Neuronal stem cell (in vitro differentiated cells): ENCODE measurements around the gene PAM16.
A peak's percentile ranks its signal among the peaks of the same experiment; 100 is the strongest.

ENCODE experiments used
- DNase-seq: peaks from one replicate; pipeline ENCODE4 v3.0.0-alpha.2; 2013; ENCODE audit warnings: low spot score
- H2AFZ ChIP-seq: one replicate; pipeline ENCODE4 v1.6.1; 2013; ENCODE audit warnings: mild to moderate bottlenecking, low read length, inconsistent platforms
- H2AK5ac ChIP-seq: 2 replicates; pipeline ENCODE4 v1.6.1; 2013; ENCODE audit warnings: low read depth, mild to moderate bottlenecking, inconsistent platforms, low read length, moderate library complexity, mixed read lengths
- H2BK120ac ChIP-seq: 2 replicates; pipeline ENCODE4 v1.6.1; 2013; ENCODE audit warnings: low read depth, mild to moderate bottlenecking, inconsistent platforms, low read length, moderate library complexity, mixed read lengths
- H2BK12ac ChIP-seq: one replicate; pipeline ENCODE4 v1.6.1; 2013; ENCODE audit warnings: low read length, inconsistent platforms
- H2BK15ac ChIP-seq: 2 replicates; pipeline ENCODE4 v1.6.1; 2013; ENCODE audit warnings: mild to moderate bottlenecking, low read length, inconsistent platforms, mixed read lengths
- H2BK5ac ChIP-seq: one replicate; pipeline ENCODE4 v1.6.1; 2013; ENCODE audit warnings: inconsistent platforms, mild to moderate bottlenecking, low read length, moderate library complexity
- H3K14ac ChIP-seq: one replicate; pipeline ENCODE4 v1.6.1; 2013; ENCODE audit warnings: low read length, inconsistent platforms
- H3K18ac ChIP-seq: 2 replicates; pipeline ENCODE4 v1.6.1; 2013; ENCODE audit warnings: low read length, inconsistent platforms
- H3K23ac ChIP-seq: 2 replicates; pipeline ENCODE4 v1.6.1; 2013; ENCODE audit warnings: low read depth, mild to moderate bottlenecking, mixed read lengths, low read length, inconsistent platforms; ENCODE audit not compliant: poor library complexity
- H3K27ac ChIP-seq: replicated peaks from 3 replicates; pipeline ENCODE4 v1.5.1; 2013; ENCODE audit warnings: low read length, inconsistent platforms
- H3K27me3 ChIP-seq, 3 experiments: 2 replicates each; pipeline ENCODE4 v1.6.1; 2013; ENCODE audit warnings: low read length in 3 of 3, mild to moderate bottlenecking in 2 of 3, inconsistent platforms in 1 of 3, low read depth in 1 of 3, mixed read lengths in 1 of 3, moderate library complexity in 1 of 3; ENCODE audit not compliant: control insufficient read depth in 3 of 3, insufficient read depth in 3 of 3
- H3K36me3 ChIP-seq, 2 donors: replicated peaks in 1 of 2; 2 replicates each; pipeline ENCODE4 v1.6.1; 2013; ENCODE audit warnings: low read length in 2 of 2; ENCODE audit not compliant: control insufficient read depth in 2 of 2, insufficient read depth in 2 of 2
- H3K4ac ChIP-seq: 2 replicates; pipeline ENCODE4 v1.6.1; 2013; ENCODE audit warnings: inconsistent platforms, mild to moderate bottlenecking, low read length, moderate library complexity
- H3K4me1 ChIP-seq, 2 donors: 1 replicate in 1 of 2; 2 replicates in 1 of 2; pipeline ENCODE4 v1.6.1; 2013; ENCODE audit warnings: low read length in 2 of 2, low read depth in 1 of 2; ENCODE audit not compliant: control insufficient read depth in 2 of 2, insufficient read depth in 1 of 2
- H3K4me2 ChIP-seq: one replicate; pipeline ENCODE4 v1.6.1; 2013; ENCODE audit warnings: mild to moderate bottlenecking, low read length, inconsistent platforms; ENCODE audit not compliant: insufficient read depth, poor library complexity, severe bottlenecking
- H3K4me3 ChIP-seq, 2 donors: 2 replicates each; pipeline ENCODE4 v1.5.1; 2013; ENCODE audit warnings: low read length in 2 of 2, mild to moderate bottlenecking in 2 of 2, inconsistent platforms in 1 of 2, moderate library complexity in 1 of 2
- H3K79me1 ChIP-seq: one replicate; pipeline ENCODE4 v1.6.1; 2013; ENCODE audit warnings: low read depth, mild to moderate bottlenecking, inconsistent platforms, low read length, moderate library complexity
- H3K9ac ChIP-seq: one replicate; pipeline ENCODE4 v1.6.1; 2013; ENCODE audit warnings: mild to moderate bottlenecking, low read depth, low read length, inconsistent platforms; ENCODE audit not compliant: poor library complexity
- H3K9me3 ChIP-seq, 2 donors: replicated peaks in 1 of 2; 2 replicates each; pipeline versions ENCODE3 to v1.6.1; 2013; ENCODE audit warnings: low read length in 2 of 2, mild to moderate bottlenecking in 2 of 2, inconsistent platforms in 1 of 2, low read depth in 1 of 2, mixed read lengths in 1 of 2, moderate library complexity in 1 of 2; ENCODE audit not compliant: control insufficient read depth in 2 of 2, insufficient read depth in 1 of 2
- H4K8ac ChIP-seq: one replicate; pipeline ENCODE4 v1.6.1; 2013; ENCODE audit warnings: low read depth, mild to moderate bottlenecking, inconsistent platforms, low read length, moderate library complexity
- H4K91ac ChIP-seq: one replicate; pipeline ENCODE4 v1.6.1; 2013; ENCODE audit warnings: low read length, low read depth, mild to moderate bottlenecking, inconsistent platforms; ENCODE audit not compliant: poor library complexity
- whole genome bisulfite sequencing, 2 donors: extraction: QIAGEN DNeasy Blood & Tissue Kit; methylation state at CpG; one replicate each; pipeline ENCODE4 v1.1.7; 2013; ENCODE audit warnings: missing lambda C conversion rate in 2 of 2, mixed read lengths in 1 of 2; ENCODE audit not compliant: insufficient read length in 2 of 2, insufficient replicate concordance in 1 of 2; ENCODE audit errors: extremely low coverage in 2 of 2; 5-methylcytosine and 5-hydroxymethylcytosine counted together

The PAM16 gene

DNA sequence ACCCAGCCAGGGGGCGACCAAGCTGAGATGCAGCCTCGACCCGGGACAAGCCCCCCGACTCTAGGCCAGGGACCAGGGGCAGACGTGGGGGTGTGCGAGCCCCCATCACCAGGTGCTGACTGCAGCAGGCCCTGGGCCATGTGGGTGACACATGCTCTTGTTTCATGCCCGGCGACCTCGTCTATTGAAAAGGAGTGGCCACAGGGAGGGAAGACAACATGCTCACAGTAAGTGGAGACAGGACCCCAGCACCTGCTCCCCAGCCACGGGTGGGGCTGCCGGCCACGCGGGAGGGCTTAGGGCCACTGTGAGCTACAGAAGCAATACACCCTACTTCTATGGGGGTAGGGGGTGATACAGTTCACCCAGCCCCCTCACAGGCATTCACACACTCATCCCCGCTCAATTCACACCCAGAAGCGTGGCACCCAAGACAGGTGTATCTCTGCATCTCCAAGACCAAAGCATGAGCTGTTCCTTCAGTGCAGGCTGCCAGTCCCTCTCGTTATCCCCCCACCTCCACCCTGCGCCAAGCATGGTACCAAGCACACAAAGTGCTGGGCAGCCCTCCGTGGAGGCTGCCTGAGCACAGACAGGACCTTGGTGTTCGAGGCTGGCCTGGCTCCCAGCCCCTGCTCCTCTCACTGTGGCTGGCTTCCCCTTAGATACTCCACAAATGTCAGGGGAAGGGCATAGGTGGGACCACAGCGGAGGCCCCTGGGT lies 34.1 kb upstream of the PAM16 start:
- no CpG with 5 or more reads among the region's 20 CpGs for WGBS, 2 donors
- H3K18ac ChIP-seq = peak overlapping the region; percentile 38
- H3K4ac ChIP-seq = peak overlapping the region; percentile 95
- peak overlapping the region; percentile 91 for H2BK120ac ChIP-seq
- no peaks in the 10 kb centered on the region for H3K27me3 ChIP-seq
- H3K27ac ChIP-seq = no peak overlapping the region
- peak overlapping the region; percentile 68 for H4K91ac ChIP-seq
- H2BK12ac ChIP-seq = peak overlapping the region; percentile 24
- H3K14ac ChIP-seq = peak overlapping the region; percentile 38
- H4K8ac ChIP-seq = no peak overlapping the region
- H2BK5ac ChIP-seq = peak overlapping the region; percentile 66
- H3K9ac ChIP-seq = peak overlapping the region; percentile 38
- H3K36me3 ChIP-seq = peaks cover 5 to 20% of the 10 kb centered on the region in 2 donors
- H2AK5ac ChIP-seq = peak overlapping the region; percentile 41
- H3K4me1 ChIP-seq = peaks cover 24 to 29% of the 10 kb centered on the region in 2 donors
- H2BK15ac ChIP-seq = peak overlapping the region; percentile 98
- no peak overlapping the region for H3K4me2 ChIP-seq
- DNase-seq = no peak
- H3K79me1 ChIP-seq = peaks cover 14% of the 10 kb centered on the region
- peak overlapping the region; percentile 0 for H3K23ac ChIP-seq
- no peak overlapping the region for H2AFZ ChIP-seq
- H3K9me3 ChIP-seq = no peaks in the 10 kb centered on the region
- no peak overlapping the region for H3K4me3 ChIP-seq

DNA sequence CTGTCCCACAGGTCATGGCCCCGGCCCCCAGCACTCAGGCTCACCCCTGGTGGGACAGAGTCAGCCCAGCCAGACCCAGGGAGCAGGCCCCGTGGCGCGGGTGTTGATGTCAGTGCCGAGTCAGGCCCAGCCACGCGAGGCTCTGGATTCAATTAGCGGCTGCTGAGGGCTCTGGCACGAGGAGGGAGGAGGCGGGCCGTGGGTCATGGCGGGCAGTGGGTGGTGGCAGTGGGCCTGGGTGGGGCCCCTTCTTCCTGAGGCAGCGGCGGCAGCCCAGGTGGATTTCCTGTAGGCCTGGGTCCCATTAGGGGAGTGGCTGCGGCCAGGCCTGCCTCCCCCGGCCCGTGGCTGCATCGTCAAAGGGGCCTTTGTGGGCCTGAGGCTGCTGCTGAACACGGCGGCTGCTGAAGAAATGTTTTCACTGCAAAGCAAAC lies 33.4 kb upstream of the PAM16 start:
- Histone ChIP-seq H3K9ac (no peak overlapping the region), H4K8ac (no peak overlapping the region), H3K36me3 (peaks cover 5 to 20% of the 10 kb centered on the region in 2 donors), H3K4ac (no peak overlapping the region), H2BK15ac (no peak overlapping the region), H3K18ac (peak overlapping the region; percentile 86), H3K27me3 (no peaks in the 10 kb centered on the region), H3K4me3 (no peak overlapping the region), H2AFZ (no peak overlapping the region), H3K14ac (peak overlapping the region; percentile 31), H3K9me3 (no peaks in the 10 kb centered on the region), H3K27ac (no peak overlapping the region), H2BK5ac (no peak overlapping the region), H2AK5ac (peak overlapping the region; percentile 41), H3K4me2 (no peak overlapping the region), H2BK12ac (no peak overlapping the region), H3K23ac (no peak overlapping the region), H4K91ac (no peak overlapping the region), H2BK120ac (no peak overlapping the region), H3K79me1 (peaks cover 14% of the 10 kb centered on the region), H3K4me1 (peaks cover 21 to 27% of the 10 kb centered on the region in 2 donors)
- no CpG with 5 or more reads among the region's 20 CpGs for WGBS, 2 donors
- DNase-seq = no peak

DNA sequence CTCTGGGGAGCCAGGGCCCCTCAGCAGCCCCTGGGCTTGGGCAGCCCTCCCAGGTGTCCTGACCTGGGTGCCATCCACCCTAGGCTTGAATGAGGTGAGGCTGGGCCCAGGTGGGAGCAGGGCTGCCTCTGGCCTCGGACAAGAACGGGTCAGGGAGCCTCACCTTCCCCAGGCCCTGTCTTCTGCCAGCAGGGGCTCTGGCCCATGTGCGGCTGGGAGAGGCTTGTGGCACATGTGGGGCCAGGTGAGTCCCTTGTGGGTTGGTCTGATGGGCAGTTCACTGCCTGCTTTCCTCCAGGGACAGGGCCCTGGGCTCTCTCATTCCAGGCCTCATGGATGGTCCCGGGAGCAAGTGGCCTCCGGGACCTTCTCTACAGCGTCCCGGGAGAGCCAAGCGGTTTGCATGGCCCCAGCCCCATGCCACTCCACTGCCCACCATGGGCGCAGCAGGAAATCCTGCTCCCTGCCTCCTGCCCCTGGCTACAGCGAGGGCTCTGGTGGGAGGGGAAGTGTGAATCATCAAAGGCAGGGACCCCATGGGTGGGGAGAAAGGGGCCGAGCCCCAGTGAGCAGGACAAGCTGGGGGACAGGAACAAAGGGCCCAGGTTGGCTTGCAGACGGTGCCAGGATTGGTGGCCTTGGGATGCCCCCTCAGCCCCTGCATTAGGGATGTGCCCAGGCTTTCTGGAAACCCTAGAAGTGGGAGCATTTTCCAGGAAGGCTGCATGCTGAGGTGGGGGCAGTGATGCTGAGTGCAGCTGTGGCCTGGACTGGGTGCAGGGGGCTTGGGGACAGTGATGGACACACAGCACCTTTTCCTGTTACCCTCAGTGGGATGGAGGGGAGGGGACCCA lies 32.7 kb upstream of the PAM16 start:
- H2AFZ ChIP-seq = no peak overlapping the region
- H4K91ac ChIP-seq = no peak overlapping the region
- H3K79me1 ChIP-seq = peaks cover 14% of the 10 kb centered on the region
- H3K4ac ChIP-seq = no peak overlapping the region
- H3K14ac ChIP-seq = no peak overlapping the region
- H3K23ac ChIP-seq = no peak overlapping the region
- WGBS, 2 donors = no CpG with 5 or more reads among the region's 12 CpGs
- peak overlapping the region; percentile 41 for H2AK5ac ChIP-seq
- no peak overlapping the region for H4K8ac ChIP-seq
- H2BK15ac ChIP-seq = no peak overlapping the region
- DNase-seq = no peak
- peak overlapping the region; percentile 86 for H3K18ac ChIP-seq
- H3K27me3 ChIP-seq = no peaks in the 10 kb centered on the region
- H3K4me3 ChIP-seq = peak overlapping the region in 1 of 2 donors; percentile 6
- no peak overlapping the region for H3K27ac ChIP-seq
- H3K4me1 ChIP-seq = peaks cover 17 to 26% of the 10 kb centered on the region in 2 donors
- no peak overlapping the region for H2BK12ac ChIP-seq
- no peak overlapping the region for H2BK5ac ChIP-seq
- peaks cover 5 to 20% of the 10 kb centered on the region in 2 donors for H3K36me3 ChIP-seq
- H3K9me3 ChIP-seq = no peaks in the 10 kb centered on the region
- H3K4me2 ChIP-seq = no peak overlapping the region
- H3K9ac ChIP-seq = peak overlapping the region; percentile 9
- H2BK120ac ChIP-seq = no peak overlapping the region

DNA sequence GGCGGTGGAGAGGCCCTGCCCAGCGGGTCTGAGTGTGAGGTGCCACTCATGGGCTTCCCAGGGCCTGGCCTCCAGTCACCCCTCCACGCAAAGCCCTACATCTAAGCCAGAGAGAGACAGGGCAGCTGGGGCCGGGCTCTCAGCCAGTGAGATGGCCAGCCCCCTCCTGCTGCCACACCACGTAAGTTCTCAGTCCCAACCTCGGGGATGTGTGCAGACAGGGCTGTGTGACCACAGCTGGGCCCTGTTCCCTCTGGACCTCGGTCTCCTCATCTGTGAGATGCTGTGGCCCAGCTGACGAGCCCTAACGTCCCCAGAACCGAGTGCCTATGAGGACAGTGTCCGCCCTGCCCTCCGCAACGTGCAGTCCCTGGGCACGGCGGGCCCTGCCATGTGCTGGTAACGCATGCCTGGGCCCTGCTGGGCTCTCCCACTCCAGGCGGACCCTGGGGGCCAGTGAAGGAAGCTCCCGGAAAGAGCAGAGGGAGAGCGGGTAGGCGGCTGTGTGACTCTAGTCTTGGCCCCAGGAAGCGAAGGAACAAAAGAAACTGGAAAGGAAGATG lies 31.8 kb upstream of the PAM16 start:
- Histone ChIP-seq H2AK5ac (peak overlapping the region; percentile 74), H3K4me3 (no peak overlapping the region), H3K27ac (no peak overlapping the region), H3K23ac (peak overlapping the region; percentile 89), H3K4ac (no peak overlapping the region), H3K9ac (no peak overlapping the region), H2BK5ac (no peak overlapping the region), H4K8ac (no peak overlapping the region), H3K79me1 (peaks cover 13% of the 10 kb centered on the region), H3K18ac (no peak overlapping the region), H4K91ac (no peak overlapping the region), H2BK15ac (no peak overlapping the region), H3K36me3 (peaks cover 5 to 20% of the 10 kb centered on the region in 2 donors), H3K27me3 (no peaks in the 10 kb centered on the region), H3K9me3 (no peaks in the 10 kb centered on the region), H3K14ac (no peak overlapping the region), H2BK120ac (no peak overlapping the region), H2BK12ac (no peak overlapping the region), H3K4me1 (peaks cover 10 to 21% of the 10 kb centered on the region in 2 donors), H3K4me2 (no peak overlapping the region), H2AFZ (no peak overlapping the region)
- no peak for DNase-seq
- WGBS, 2 donors = no CpG with 5 or more reads among the region's 21 CpGs
